Measurements from ENCODE around the gene STX8.

DNA sequence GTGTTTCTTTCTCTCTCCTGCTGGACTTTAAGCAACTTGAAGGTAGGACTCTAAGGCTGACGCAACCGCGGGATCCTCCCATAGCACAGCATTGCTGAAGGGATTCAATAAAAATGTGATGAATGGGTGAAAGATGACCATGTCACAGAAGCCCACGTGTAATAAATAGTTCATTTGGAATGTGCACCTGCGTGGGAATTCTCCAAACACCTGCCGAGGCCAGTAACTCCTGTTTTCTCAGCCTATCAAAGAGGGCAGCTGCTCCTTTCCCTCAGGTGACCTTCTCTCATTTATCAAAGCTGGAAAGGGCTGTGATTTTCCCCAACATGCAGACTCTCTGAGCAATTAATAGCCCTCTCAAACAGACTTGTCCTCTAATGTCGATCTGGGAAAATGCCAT, 235.7 kb downstream of the STX8 start:
- no peak for TF ChIP-seq POLR2A (IDR thresholded peaks at IDR 0.05)
- TF ChIP-seq, protein P1, sequence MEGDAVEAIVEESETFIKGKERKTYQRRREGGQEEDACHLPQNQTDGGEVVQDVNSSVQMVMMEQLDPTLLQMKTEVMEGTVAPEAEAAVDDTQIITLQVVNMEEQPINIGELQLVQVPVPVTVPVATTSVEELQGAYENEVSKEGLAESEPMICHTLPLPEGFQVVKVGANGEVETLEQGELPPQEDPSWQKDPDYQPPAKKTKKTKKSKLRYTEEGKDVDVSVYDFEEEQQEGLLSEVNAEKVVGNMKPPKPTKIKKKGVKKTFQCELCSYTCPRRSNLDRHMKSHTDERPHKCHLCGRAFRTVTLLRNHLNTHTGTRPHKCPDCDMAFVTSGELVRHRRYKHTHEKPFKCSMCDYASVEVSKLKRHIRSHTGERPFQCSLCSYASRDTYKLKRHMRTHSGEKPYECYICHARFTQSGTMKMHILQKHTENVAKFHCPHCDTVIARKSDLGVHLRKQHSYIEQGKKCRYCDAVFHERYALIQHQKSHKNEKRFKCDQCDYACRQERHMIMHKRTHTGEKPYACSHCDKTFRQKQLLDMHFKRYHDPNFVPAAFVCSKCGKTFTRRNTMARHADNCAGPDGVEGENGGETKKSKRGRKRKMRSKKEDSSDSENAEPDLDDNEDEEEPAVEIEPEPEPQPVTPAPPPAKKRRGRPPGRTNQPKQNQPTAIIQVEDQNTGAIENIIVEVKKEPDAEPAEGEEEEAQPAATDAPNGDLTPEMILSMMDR (IDR thresholded peaks at IDR 0.05) = no peak
